Measurements from ENCODE around the gene BCL3.
A peak's percentile ranks its signal among the peaks of the same experiment; 100 is the strongest.
"Not testable (repeated sequence)": the region's sequence is repeated elsewhere in the genome, so short reads cannot be mapped to it uniquely, and the experiment has no call there.

Gene BCL3, protein sequence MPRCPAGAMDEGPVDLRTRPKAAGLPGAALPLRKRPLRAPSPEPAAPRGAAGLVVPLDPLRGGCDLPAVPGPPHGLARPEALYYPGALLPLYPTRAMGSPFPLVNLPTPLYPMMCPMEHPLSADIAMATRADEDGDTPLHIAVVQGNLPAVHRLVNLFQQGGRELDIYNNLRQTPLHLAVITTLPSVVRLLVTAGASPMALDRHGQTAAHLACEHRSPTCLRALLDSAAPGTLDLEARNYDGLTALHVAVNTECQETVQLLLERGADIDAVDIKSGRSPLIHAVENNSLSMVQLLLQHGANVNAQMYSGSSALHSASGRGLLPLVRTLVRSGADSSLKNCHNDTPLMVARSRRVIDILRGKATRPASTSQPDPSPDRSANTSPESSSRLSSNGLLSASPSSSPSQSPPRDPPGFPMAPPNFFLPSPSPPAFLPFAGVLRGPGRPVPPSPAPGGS

DNA sequence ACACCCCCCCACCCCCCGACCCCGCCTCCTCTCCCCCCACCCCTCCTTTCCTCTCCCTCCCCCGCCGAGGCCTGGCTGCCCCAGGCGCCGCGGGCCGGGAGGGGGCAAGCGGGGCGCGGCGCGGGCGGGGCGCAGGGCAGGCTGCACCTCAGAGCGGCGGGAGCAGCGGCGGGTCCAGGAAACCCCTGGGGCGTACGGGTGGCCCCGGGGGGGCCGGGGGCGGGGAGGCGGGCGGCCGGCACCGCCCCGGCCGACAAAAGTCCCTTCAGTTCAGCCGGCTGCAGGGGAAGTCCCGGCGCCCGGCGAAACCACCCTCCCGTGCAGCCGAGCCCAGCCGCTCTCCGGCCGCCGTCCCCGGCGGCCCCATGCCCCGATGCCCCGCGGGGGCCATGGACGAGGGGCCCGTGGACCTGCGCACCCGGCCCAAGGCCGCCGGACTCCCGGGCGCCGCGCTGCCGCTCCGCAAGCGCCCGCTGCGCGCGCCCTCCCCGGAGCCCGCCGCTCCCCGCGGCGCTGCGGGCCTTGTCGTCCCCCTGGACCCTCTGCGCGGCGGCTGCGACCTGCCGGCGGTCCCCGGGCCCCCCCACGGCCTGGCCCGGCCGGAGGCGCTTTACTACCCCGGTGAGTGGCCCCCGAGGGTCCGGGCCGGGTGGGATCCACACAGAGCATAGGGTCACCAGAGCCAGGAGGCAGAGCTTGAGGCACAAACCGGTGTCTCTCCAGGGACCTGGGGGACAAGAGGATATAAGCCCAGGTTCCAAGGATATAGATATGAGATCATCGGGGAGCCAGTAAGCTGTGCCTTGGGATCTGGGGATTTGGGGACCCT, at the start of gene BCL3:
Gene BCL3, plus strand, starts transcription at position 283 of the 829 bp plus-strand sequence. Its CDS starts 83 bp downstream, at position 366.
- DNase-seq, result peak; percentile 76

GRCh38 chr19:44700547-44700946, 48.0 kb upstream of the BCL3 start:
- DNase-seq, result no peak

- DNase-seq, result no peak
These were observed 47.3 kb upstream of the BCL3 start for GRCh38 chr19:44701228-44701627.

DNA sequence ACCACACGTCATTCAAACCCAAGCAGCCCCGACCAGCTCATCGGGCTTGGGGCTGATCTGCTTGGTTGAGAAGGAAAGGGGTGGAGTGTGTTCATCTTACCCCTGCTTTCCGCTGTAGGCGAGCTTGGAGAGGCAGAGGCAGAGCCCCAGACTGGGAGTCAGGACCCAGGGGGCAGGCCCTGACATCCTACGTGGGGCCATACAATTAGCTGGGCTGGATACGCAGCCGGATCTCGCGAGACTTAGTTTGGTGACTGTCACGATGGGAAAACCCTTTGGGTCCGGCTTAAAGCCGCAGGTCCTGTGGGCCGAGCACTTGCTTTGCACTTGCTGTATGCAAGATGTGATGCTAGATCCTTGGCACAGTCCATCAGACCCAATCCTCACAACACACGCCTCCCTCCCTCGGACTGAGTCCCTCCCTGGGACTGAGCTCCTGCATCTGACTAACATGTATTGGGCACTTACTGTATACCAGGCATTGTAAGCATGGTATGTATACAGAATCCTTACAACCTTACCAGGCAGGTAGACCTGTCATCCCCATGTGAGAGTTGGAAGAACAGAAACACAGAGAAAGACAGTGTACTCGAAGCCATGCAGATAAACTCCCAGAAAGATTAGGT, 45.8 kb upstream of the BCL3 start:
- no peak for DNase-seq

DNA sequence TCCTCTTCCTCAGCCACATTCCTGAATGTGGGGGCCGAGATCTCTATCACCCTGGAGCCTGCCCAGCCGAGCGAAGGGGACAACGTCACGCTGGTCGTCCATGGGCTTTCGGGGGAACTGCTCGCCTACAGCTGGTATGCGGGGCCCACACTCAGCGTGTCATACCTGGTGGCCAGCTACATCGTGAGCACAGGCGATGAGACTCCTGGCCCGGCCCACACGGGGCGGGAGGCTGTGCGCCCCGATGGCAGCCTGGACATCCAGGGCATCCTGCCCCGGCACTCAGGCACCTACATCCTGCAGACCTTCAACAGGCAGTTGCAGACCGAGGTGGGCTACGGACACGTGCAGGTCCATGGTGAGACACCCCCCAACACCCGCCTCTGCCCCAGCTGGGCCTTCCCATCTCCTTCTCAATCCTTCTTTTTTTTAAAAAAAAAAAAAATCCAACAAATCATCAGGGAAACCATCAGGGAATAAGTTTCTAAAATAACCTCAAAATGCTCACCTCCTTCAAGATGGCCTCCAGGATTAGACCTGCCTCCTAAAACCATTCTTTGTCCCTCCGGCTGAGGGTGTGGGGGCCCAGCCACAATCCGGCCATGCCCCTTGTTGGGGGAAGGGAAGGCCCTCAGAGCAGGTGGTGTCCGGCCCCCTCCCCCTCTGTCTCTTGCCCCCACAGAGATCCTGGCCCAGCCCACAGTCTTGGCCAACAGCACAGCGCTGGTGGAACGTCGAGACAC, 45.0 kb upstream of the BCL3 start:
- no peak for DNase-seq

- DNase-seq, result no peak
These were observed 43.5 kb upstream of the BCL3 start for GRCh38 chr19:44704982-44705381.

GRCh38 chr19:44705502-44706010, 43.0 kb upstream of the BCL3 start:
- DNase-seq, result no peak

DNA sequence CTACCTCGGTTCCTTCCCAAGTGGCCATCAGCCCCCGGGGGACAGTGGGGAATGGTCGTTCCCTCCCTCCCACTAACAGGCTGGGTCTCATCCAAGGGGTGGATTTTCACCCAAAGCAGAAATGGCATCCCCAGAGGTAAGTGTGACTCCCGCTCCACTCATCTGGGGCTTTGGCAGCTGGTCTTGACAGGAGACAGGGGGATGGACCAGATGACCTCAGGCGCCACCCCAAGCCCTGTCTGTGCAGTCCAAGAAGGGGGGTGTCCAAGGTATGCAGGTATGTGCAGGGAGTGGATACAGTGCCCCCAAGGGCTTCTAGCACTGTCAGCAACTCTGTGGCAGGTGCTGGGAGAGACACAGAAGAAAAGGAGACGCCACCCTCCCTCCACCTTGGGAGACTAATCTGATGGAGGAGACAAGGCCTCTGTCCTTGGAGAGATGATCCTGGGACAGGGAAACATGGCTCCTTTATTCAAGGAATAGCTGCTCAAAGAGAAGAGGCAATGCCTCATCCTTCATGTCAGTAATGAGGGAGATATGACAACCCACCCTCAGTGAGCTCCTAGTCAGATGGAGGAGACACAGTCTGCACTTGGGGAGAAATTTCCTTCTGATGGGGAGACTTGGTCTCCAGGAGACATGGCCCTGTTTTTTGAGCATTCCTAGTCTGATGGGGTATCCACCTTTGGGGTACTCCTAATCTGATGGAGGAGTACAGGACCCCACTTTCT, 41.8 kb upstream of the BCL3 start:
- DNase-seq, result no peak

DNA sequence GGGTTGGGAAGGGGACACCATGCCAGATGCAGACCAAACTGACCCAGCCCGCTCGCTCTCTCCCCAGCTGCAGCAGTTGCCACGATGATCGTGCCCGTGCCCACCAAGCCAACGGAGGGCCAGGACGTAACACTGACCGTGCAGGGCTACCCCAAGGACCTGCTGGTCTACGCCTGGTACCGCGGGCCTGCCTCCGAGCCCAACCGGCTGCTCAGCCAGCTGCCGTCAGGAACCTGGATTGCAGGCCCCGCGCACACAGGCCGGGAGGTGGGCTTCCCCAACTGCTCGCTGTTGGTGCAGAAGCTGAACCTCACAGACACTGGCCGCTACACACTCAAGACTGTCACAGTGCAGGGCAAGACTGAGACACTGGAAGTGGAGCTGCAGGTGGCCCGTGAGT, 40.7 kb upstream of the BCL3 start:
- no peak for DNase-seq

GRCh38 chr19:44708940-44709339, 39.6 kb upstream of the BCL3 start:
- DNase-seq, result no peak

DNA sequence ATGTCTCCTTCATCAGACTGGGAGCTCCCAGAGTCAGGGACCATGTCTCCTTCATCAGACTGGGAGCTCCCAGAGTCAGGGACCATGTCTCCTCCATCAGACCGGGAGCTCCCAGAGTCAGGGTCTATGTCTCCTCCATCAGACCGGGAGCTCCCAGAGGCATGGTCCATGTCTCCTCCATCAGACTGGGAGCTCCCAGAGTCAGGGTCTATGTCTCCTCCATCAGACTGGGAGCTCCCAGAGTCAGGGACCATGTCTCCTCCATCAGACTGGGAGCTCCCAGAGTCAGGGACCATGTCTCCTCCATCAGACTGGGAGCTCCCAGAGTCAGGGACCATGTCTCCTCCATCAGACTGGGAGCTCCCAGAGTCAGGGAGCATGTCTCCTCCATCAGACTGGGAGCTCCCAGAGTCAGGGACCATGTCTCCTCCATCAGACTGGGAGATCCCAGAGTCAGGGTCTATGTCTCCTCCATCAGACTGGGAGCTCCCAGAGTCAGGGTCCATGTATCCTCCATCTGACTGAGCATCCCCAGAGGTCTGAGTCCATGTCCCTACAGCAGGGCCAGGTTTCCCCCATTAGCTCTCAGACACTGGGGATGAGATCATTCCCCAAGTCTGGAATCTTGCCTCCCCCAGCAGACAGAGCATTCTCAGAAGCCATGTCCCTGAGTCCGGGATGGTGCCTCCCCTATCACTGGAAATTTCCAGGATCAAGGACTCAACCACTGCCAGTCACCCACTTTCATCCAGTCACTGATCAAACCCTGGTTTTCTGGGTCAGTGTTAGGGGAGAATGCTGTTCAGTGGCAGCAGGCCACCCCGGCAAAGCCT, 38.9 kb upstream of the BCL3 start:
- not testable (repeated sequence) for DNase-seq

- DNase-seq, result no peak
These were observed 38.0 kb upstream of the BCL3 start for GRCh38 chr19:44710483-44710882.

DNA sequence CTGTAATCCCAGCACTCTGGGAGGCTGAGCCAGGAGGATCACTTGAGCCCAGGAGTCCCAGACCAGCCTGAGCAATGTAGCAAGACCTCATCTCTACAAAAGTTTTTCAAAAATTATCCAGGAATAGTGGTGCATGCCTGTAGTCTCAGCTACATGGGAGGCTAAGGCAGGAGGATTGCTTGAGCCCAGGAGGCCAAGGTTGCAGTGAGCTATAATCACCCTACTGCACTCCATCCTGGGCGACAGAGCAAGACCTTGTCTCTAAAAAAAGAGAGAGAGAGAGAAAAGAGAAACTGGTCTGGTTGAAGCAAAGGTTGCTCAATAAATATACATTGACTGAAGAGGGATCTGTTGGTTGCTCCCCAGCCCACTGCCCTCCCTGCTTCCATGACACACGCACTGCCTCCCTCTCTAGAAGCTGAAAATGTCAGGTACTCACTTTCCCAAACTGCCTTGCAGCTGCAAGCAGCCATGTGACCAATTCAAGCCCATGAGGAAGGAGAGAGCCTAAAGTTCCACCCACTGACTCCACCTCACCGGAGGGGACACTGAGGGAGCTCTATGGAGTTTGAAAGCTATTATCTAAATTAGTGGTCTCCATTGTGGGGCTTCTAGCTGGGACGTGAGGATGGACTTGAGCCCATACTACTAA, 35.5 kb upstream of the BCL3 start:
- peak; percentile 46 for DNase-seq

- no peak for DNase-seq
These were observed 33.8 kb upstream of the BCL3 start for GRCh38 chr19:44714597-44715169.

DNA sequence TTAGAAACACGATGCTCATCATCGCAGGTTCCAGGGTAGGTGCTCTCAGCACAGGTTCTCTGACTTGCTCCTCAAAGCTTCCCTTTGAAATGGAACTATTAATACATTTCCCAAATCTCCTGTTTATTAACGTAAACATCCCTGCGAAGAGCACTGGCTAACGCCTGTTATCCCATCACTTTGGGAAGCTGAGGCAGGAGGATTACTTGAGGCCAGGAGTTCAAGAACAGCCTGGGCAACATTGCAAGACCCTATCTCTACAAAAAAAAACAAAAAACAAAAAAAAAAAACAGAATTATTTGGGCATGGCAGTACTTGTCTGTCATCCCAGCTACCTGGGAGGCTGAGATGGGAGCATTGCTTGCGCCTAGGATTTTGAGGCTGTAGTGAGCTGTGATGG, 30.9 kb upstream of the BCL3 start:
- no peak for DNase-seq

- DNase-seq, result no peak
These were observed 29.9 kb upstream of the BCL3 start for GRCh38 chr19:44718441-44719261.

DNA sequence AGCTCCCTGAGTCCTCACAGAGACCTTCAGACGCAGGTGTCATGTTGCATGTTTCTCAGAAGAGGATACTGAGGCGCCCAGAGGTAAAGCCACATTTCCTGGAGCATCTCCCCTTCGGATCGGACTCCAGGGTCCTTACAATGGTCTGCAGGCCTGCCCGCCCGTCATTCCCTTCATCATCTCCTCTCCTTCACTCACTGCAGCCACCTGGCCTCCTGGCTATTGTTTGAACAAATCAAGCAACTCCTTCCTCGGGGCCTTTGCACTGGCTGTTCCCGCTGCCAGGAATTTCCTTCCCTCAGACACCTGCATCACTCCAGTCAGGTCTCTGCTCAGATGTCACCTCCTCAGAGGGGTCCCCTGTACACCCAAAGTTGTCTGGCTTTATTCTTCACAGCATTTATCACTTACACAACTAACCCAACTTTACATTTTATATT, 29.2 kb upstream of the BCL3 start:
- DNase-seq, result no peak

GRCh38 chr19:44720396-44720795, 28.1 kb upstream of the BCL3 start:
- DNase-seq, result not testable (repeated sequence)

GRCh38 chr19:44720945-44721344, 27.6 kb upstream of the BCL3 start:
- no peak for DNase-seq
